Myocyte (in vitro differentiated cells): ENCODE results near the gene TPST1. TPM values are rescaled to one million over a fixed set of nuclear protein-coding genes. Genes with fewer than 3 reads are reported as not detected.
"Not testable (repeated sequence)": the region's sequence is repeated elsewhere in the genome, so short reads cannot be mapped to it uniquely, and the experiment has no call there.

ENCODE experiments used
- DNase-seq: peaks from one replicate; pipeline ENCODE4 v3.0.0-alpha.2; 2012; ENCODE audit warnings: low read depth
- polyA plus RNA-seq: library from polyadenylated mRNA; unstranded; fragments of >200 nt; gene quantifications from one replicate; pipeline ENCODE4 v1.2.1, GENCODE V29; 2012; ENCODE audit warnings: missing spikeins
- total RNA-seq: library from RNA; depleted of rRNA; stranded (reverse); fragments of >200 nt; gene quantifications from 2 replicates; pipeline ENCODE4 v1.2.3, GENCODE V29; 2014

TPST1 gene
- 37.3 and 48.2 TPM in 2 replicates for total RNA-seq
- polyA plus RNA-seq: 28.6 TPM

- DNase-seq: peak; percentile 95
These were observed at the start of gene TPST1 for GRCh38 chr7:66204822-66205740. TSS of gene TPST1 (plus strand) at chr7:66205334. CDS start at chr7:66240426, 35,092 bp downstream.

GRCh38 chr7:66156035-66156434 is 49.1 kb upstream of the TPST1 start:
- DNase-seq: not testable (repeated sequence)

- no peak for DNase-seq
These were observed 48.1 kb upstream of the TPST1 start for GRCh38 chr7:66157060-66157459.

- DNase-seq: no peak
These were observed 42.5 kb upstream of the TPST1 start for GRCh38 chr7:66162622-66163021.

- DNase-seq: no peak
These were observed 41.9 kb upstream of the TPST1 start for GRCh38 chr7:66163186-66163610.

GRCh38 chr7:66164356-66164755 is 40.8 kb upstream of the TPST1 start:
- no peak for DNase-seq

GRCh38 chr7:66167773-66168387 is 37.3 kb upstream of the TPST1 start:
- peak; percentile 22 for DNase-seq

- DNase-seq: no peak
These were observed 35.5 kb upstream of the TPST1 start for GRCh38 chr7:66169616-66170015.

GRCh38 chr7:66170309-66171231 is 34.6 kb upstream of the TPST1 start:
- no peak for DNase-seq

GRCh38 chr7:66172536-66173401 is 32.4 kb upstream of the TPST1 start:
- not testable (repeated sequence) for DNase-seq

GRCh38 chr7:66173856-66174255 is 31.3 kb upstream of the TPST1 start:
- no peak for DNase-seq

GRCh38 chr7:66175006-66175405 is 30.1 kb upstream of the TPST1 start:
- DNase-seq: not testable (repeated sequence)

GRCh38 chr7:66176914-66177313 is 28.2 kb upstream of the TPST1 start:
- DNase-seq: peak; percentile 55

- DNase-seq: no peak
These were observed 26.9 kb upstream of the TPST1 start for GRCh38 chr7:66178258-66178657.

GRCh38 chr7:66181329-66181728 is 23.8 kb upstream of the TPST1 start:
- DNase-seq: no peak

GRCh38 chr7:66181845-66182244 is 23.3 kb upstream of the TPST1 start:
- DNase-seq: no peak

GRCh38 chr7:66182920-66183319 is 22.2 kb upstream of the TPST1 start:
- DNase-seq: no peak

- peak; percentile 58 for DNase-seq
These were observed 21.4 kb upstream of the TPST1 start for GRCh38 chr7:66183700-66184099.

- no peak for DNase-seq
These were observed 19.4 kb upstream of the TPST1 start for GRCh38 chr7:66185680-66186187.

- DNase-seq: no peak
These were observed 18.1 kb upstream of the TPST1 start for GRCh38 chr7:66186991-66187390.
